ENCODE data around the gene USH1G. TPM values are rescaled to one million over a fixed set of nuclear protein-coding genes. Genes with fewer than 3 reads are reported as not detected.
"Not testable (repeated sequence)": the region's sequence is repeated elsewhere in the genome, so short reads cannot be mapped to it uniquely, and the experiment has no call there.

USH1G gene
- total and polyA plus RNA-seq, 12 donors: 0.40 to 5.0 (median 1.2) TPM

DNA sequence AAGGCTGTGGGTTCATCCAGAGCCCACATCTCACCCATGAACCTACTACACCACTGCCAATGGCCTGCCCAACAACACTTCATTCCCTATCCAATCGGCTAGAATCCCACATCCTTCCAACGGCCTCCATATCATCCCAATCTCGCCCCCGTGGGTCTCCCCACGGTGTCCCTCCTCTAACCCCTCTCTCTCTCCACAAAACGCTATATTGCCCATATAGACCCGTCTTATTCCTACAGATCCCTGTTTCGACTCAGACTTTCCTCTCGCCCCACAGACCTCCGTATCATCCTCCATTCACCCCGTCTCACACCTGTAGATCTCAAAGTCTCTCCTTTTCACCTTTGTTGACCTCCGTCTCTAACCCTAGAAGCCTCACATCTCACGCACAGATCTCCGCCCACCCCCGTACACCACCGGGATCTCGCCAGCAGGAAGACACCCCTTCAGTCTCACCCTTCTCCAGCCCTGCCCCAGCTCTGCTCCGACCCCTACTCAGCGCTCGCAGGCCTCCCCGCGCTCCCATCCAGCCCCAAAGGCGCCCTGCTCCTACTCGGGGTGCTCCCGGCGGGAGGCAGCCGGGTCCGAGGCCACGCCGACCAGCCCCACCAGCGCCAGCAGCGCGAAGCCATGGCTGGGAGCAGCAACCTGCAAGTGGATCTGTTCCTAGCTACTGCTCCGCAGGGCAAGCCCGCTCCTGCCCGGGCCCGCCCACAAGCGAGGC is 50.6 kb downstream of the USH1G start, which contains the start of gene FDXR:
Gene FDXR (minus strand): TSS at position 682 of the 724 bp plus-strand sequence. CDS start 50 bp downstream, at position 632.
- peak within 1 kb of the TSS; percentile 39 to 78 (median 72) for H3K4me3 ChIP-seq
- H3K27me3 ChIP-seq: no peaks in the 10 kb centered on the region
- peak in 1 of 7 donors; percentile 29 for DNase-seq
- no peaks in the 10 kb centered on the region for H3K9me3 ChIP-seq (replicated peaks in 1 of 3)
- H3K36me3 ChIP-seq (replicated peaks in 1 of 2): no peaks in the 10 kb centered on the region
- peaks cover 47 to 57% of the 10 kb centered on the region in 2 donors for H3K4me1 ChIP-seq (replicated peaks in 1 of 2)
- intact Hi-C loops (cut with DNase I): no loop called here
- TF ChIP-seq POLR2A (IDR thresholded peaks at IDR 0.05): peak; percentile 95 to 96
- TF ChIP-seq, protein P1, sequence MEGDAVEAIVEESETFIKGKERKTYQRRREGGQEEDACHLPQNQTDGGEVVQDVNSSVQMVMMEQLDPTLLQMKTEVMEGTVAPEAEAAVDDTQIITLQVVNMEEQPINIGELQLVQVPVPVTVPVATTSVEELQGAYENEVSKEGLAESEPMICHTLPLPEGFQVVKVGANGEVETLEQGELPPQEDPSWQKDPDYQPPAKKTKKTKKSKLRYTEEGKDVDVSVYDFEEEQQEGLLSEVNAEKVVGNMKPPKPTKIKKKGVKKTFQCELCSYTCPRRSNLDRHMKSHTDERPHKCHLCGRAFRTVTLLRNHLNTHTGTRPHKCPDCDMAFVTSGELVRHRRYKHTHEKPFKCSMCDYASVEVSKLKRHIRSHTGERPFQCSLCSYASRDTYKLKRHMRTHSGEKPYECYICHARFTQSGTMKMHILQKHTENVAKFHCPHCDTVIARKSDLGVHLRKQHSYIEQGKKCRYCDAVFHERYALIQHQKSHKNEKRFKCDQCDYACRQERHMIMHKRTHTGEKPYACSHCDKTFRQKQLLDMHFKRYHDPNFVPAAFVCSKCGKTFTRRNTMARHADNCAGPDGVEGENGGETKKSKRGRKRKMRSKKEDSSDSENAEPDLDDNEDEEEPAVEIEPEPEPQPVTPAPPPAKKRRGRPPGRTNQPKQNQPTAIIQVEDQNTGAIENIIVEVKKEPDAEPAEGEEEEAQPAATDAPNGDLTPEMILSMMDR (IDR thresholded peaks at IDR 0.05): peak in 1 of 6 experiments; percentile 23
- WGBS, 4 donors: 4 to 10% (median 5%) methylated on average over 22 to 38 of the region's 38 CpGs
- H3K27ac ChIP-seq: peak within 1 kb of the TSS; percentile 88 to 94 (median 94)

DNA sequence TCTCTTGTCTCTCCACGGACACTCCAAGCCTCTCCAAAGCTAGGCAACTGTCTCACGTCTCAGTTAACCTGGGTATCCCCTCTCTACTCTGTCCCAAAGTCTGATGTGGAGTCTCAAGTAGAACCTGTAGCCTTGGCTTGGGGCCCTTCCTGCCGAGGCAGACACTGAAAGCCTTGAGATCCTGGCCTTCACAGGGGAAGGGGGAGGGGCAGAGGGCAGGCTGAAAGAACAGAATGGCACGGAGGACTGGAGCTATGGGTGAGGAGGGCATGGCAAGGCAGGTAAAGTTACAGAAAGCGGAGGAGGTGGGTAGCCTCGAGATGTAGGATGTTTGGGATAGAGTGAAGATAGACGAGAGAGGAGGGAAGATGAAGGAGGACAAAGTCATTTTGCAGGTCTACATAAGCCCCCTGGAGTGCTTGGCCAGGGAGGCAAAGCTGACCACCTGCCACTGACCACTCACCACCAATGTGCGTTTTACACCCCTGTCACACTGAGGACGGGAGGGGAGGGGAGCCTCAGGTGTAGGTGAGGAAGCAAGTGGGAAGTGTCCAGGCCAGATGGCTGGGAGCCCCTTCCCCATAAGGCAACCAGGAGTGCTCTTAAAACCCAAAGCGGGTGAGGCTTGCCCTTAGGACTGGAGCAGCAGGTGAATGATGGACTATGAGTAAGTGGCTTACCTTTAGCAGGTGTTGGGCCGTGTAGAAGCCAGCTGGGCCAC is 51.5 kb downstream of the USH1G start:
- H3K9me3 ChIP-seq (replicated peaks in 1 of 3): no peaks in the 10 kb centered on the region
- TF ChIP-seq POLR2A (IDR thresholded peaks at IDR 0.05): peak in 1 of 2 donors; percentile 5
- TF ChIP-seq, protein P1 (IDR thresholded peaks at IDR 0.05): no peak
- H3K4me3 ChIP-seq: peak overlapping the region in 2 of 4 donors; percentile 68 to 78
- intact Hi-C loops (cut with DNase I): no loop called here
- peaks cover 47 to 54% of the 10 kb centered on the region in 2 donors for H3K4me1 ChIP-seq (replicated peaks in 1 of 2)
- H3K36me3 ChIP-seq (replicated peaks in 1 of 2): no peaks in the 10 kb centered on the region
- peak overlapping the region in 4 of 5 donors; percentile 43 to 94 (median 73) for H3K27ac ChIP-seq
- no peaks in the 10 kb centered on the region for H3K27me3 ChIP-seq
- DNase-seq: peak in 6 of 7 donors; percentile 70 to 87 (median 80)
- WGBS, 4 donors: 43 to 50% (median 46%) methylated on average over 11 of the region's 11 CpGs

DNA sequence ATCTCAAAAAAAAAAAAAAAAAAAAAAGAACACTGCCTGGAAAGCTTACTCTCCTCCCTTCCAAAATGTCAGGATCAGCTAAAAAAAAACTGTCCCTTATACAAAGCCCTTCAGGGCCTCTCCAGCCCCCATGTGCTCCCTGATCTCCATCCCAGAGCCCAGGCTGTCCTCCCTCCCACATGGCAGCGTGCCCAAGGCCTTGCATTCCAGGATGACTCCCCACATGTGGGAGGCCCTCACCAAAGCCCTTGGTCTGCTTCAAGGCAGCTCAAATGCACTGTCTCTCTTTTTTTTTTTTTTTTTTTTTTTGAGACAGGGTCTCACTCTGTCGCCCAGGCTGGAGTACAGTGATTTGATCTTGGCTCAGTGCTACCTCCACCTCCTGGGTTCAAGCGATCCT is 52.5 kb downstream of the USH1G start:
- DNase-seq: peak; percentile 91 to 97 (median 97)
- H3K4me3 ChIP-seq: peak overlapping the region in 1 of 4 donors; percentile 68
- no peaks in the 10 kb centered on the region for H3K36me3 ChIP-seq (replicated peaks in 1 of 2)
- H3K27me3 ChIP-seq: no peaks in the 10 kb centered on the region
- peak overlapping the region in 4 of 5 donors; percentile 43 to 94 (median 73) for H3K27ac ChIP-seq
- TF ChIP-seq POLR2A (IDR thresholded peaks at IDR 0.05): peak in 1 of 2 donors; percentile 49
- TF ChIP-seq, protein P1 (IDR thresholded peaks at IDR 0.05): no peak
- H3K9me3 ChIP-seq (replicated peaks in 1 of 3): no peaks in the 10 kb centered on the region
- peaks cover 47 to 49% of the 10 kb centered on the region in 2 donors for H3K4me1 ChIP-seq (replicated peaks in 1 of 2)
- WGBS, 4 donors: 28 to 49% (median 42%) methylated on average over 3 of the region's 3 CpGs
- intact Hi-C loops (cut with DNase I): no loop called here

DNA sequence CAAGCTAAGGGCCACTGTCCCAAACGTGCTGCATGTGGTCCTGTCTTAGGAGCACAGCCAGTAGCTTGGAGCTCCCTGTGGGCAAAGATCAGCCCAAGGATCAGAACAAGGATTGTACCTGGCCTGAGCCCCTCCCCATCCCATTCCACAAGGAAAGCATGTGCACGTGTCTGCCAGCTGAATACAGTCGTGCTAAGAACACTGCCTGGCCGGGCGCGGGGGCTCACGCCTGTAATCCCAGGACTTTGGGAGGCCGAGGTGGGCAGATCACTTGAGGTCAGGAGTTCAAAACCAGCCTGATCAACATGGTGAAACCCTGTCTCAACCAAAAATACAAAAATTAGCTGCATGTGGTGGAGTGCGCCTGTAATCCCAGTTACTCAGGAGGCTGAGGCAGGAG is 53.0 kb downstream of the USH1G start:
- H3K27ac ChIP-seq: peak overlapping the region in 4 of 5 donors; percentile 67 to 86 (median 80)
- H3K9me3 ChIP-seq (replicated peaks in 1 of 3); H3K27me3 ChIP-seq; H3K36me3 ChIP-seq (replicated peaks in 1 of 2); intact Hi-C loops (cut with DNase I); DNase-seq; H3K4me3 ChIP-seq: not testable (repeated sequence)
- WGBS, 4 donors: 49 to 78% (median 55%) methylated on average over 4 to 9 of the region's 9 CpGs
- H3K4me1 ChIP-seq (replicated peaks in 1 of 2): peaks cover 43 to 54% of the 10 kb centered on the region in 2 donors

Measured in adrenal gland (tissue), 12 donors.